ENCODE data around the gene ATF6. TPM values are rescaled to one million over a fixed set of nuclear protein-coding genes. Genes with fewer than 3 reads are reported as not detected.

The ATF6 gene
- total RNA-seq, 1 donor = 28.6 TPM

DNA sequence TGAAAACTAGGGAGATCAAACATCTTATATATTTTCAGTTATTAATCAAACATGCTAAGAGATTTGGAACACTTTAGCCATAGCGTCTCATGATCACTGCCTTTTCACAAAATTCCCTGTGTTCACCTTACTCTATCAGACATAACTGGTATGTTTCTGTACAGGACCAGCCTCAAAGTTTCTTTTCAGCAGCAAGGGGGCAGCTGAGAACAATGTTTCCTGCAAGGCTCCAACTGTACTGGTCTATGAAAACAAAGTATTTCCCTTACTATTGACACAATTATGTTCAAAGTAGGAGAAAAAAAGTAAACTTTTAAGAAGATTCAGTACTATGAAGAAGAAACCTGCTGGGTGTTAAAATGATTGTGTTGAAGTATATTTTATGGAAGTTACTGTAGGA, 98.5 kb downstream of the ATF6 start:
- Histone ChIP-seq H3K4me1 (ENCODE audit: insufficient read depth, low read length) (no peaks in the 10 kb centered on the region), H3K27me3 (ENCODE audit: insufficient read depth, low read length) (no peaks in the 10 kb centered on the region), H3K4me2 (ENCODE audit: insufficient read depth, low read length) (no peak overlapping the region), H3K27ac (ENCODE audit: low read depth, low read length) (no peak overlapping the region), H3K79me2 (ENCODE audit: insufficient read depth, low read length) (no peaks in the 10 kb centered on the region), H3K36me3 (ENCODE audit: insufficient read depth, low read length) (no peaks in the 10 kb centered on the region), H3K9me3 (ENCODE audit: low read depth, low read length) (no peaks in the 10 kb centered on the region), H2AFZ (ENCODE audit: low read length) (no peak overlapping the region), H3K4me3 (ENCODE audit: insufficient read depth, low read length) (no peak overlapping the region), H4K20me1 (ENCODE audit: insufficient read depth, low read length) (no peaks in the 10 kb centered on the region)
- TF ChIP-seq, protein P1, sequence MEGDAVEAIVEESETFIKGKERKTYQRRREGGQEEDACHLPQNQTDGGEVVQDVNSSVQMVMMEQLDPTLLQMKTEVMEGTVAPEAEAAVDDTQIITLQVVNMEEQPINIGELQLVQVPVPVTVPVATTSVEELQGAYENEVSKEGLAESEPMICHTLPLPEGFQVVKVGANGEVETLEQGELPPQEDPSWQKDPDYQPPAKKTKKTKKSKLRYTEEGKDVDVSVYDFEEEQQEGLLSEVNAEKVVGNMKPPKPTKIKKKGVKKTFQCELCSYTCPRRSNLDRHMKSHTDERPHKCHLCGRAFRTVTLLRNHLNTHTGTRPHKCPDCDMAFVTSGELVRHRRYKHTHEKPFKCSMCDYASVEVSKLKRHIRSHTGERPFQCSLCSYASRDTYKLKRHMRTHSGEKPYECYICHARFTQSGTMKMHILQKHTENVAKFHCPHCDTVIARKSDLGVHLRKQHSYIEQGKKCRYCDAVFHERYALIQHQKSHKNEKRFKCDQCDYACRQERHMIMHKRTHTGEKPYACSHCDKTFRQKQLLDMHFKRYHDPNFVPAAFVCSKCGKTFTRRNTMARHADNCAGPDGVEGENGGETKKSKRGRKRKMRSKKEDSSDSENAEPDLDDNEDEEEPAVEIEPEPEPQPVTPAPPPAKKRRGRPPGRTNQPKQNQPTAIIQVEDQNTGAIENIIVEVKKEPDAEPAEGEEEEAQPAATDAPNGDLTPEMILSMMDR (IDR thresholded peaks at IDR 0.05; ENCODE audit: extremely low read depth, low read depth, low read length) = peak; percentile 64
- DNase-seq (ENCODE audit: insufficient read length, low spot score, missing footprints) = no peak

DNA sequence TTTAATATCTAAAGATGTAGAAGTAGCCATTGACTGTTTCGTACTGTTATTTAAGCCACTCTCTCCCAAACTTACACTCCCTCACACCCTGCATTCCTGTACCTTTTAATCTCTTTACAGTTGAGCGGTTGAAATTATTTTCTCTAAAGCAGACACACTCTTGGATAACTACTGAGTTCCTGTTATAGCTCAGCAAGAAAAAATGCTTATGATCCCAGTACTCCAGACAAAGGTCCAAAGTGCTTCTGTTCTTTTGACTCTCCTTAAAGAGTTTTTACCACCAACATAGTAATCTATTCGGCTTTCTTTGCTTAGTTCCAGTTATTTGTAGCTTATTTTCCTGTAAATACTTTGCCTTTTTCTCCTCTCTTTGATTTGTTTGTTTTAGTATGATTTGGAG, 100.1 kb downstream of the ATF6 start:
- Histone ChIP-seq H3K79me2 (ENCODE audit: insufficient read depth, low read length) (no peaks in the 10 kb centered on the region), H3K4me2 (ENCODE audit: insufficient read depth, low read length) (no peak overlapping the region), H2AFZ (ENCODE audit: low read length) (no peak overlapping the region), H3K9me3 (ENCODE audit: low read depth, low read length) (no peaks in the 10 kb centered on the region), H3K36me3 (ENCODE audit: insufficient read depth, low read length) (no peaks in the 10 kb centered on the region), H3K4me3 (ENCODE audit: insufficient read depth, low read length) (no peak overlapping the region), H3K27ac (ENCODE audit: low read depth, low read length) (no peak overlapping the region), H3K27me3 (ENCODE audit: insufficient read depth, low read length) (no peaks in the 10 kb centered on the region), H3K4me1 (ENCODE audit: insufficient read depth, low read length) (no peaks in the 10 kb centered on the region), H4K20me1 (ENCODE audit: insufficient read depth, low read length) (no peaks in the 10 kb centered on the region)
- TF ChIP-seq, protein P1 (IDR thresholded peaks at IDR 0.05; ENCODE audit: extremely low read depth, low read depth, low read length) = no peak
- DNase-seq (ENCODE audit: insufficient read length, low spot score, missing footprints) = no peak

DNA sequence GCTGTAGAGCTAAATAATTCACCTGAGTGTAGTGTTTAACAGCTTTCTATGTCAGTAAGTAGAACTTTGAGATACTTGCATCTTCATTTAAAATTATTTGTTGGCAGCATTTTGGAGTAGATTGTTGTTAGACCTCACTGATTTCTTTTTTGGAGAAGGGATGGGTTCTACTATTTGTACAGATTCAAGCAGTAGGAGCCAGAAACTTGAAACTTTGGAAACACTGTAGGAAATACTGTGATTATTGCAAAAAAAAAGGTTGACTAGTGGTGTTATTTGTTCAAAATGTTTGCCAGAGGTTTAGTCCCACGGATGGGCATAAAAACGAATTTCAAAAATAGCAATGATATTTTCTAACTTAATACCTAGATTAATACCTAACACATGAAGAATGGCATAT, 102.7 kb downstream of the ATF6 start:
- H2AFZ ChIP-seq (ENCODE audit: low read length) = no peak overlapping the region
- no peaks in the 10 kb centered on the region for H4K20me1 ChIP-seq (ENCODE audit: insufficient read depth, low read length)
- DNase-seq (ENCODE audit: insufficient read length, low spot score, missing footprints) = no peak
- no peaks in the 10 kb centered on the region for H3K27me3 ChIP-seq (ENCODE audit: insufficient read depth, low read length)
- no peaks in the 10 kb centered on the region for H3K4me1 ChIP-seq (ENCODE audit: insufficient read depth, low read length)
- no peak overlapping the region for H3K4me3 ChIP-seq (ENCODE audit: insufficient read depth, low read length)
- no peak overlapping the region for H3K4me2 ChIP-seq (ENCODE audit: insufficient read depth, low read length)
- no peaks in the 10 kb centered on the region for H3K79me2 ChIP-seq (ENCODE audit: insufficient read depth, low read length)
- H3K9me3 ChIP-seq (ENCODE audit: low read depth, low read length) = no peaks in the 10 kb centered on the region
- no peak overlapping the region for H3K27ac ChIP-seq (ENCODE audit: low read depth, low read length)
- TF ChIP-seq, protein P1 (IDR thresholded peaks at IDR 0.05; ENCODE audit: extremely low read depth, low read depth, low read length) = no peak
- H3K36me3 ChIP-seq (ENCODE audit: insufficient read depth, low read length) = no peaks in the 10 kb centered on the region

DNA sequence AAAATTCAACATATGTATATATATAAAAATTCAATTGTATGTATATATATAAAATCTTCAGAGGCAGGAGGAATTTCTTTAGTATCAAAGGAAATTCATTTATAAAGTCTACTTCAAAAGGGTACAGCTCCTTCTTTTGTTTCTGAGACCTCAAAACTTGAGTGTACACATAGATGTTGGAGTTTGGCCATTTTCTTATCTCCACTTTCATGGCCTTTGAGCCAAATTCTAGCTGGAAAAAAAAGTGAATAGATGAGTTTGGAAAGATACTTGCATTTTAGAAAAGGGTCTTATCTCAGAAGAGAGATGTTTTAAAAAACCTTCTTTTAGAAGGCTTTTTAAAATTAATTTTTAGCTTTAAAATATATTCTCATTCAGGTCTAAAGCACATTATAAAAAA, 103.2 kb downstream of the ATF6 start:
- Histone ChIP-seq H3K79me2 (ENCODE audit: insufficient read depth, low read length) (no peaks in the 10 kb centered on the region), H3K4me2 (ENCODE audit: insufficient read depth, low read length) (no peak overlapping the region), H3K9me3 (ENCODE audit: low read depth, low read length) (no peaks in the 10 kb centered on the region), H2AFZ (ENCODE audit: low read length) (no peak overlapping the region), H3K27ac (ENCODE audit: low read depth, low read length) (no peak overlapping the region), H3K27me3 (ENCODE audit: insufficient read depth, low read length) (no peaks in the 10 kb centered on the region), H3K4me1 (ENCODE audit: insufficient read depth, low read length) (no peaks in the 10 kb centered on the region), H4K20me1 (ENCODE audit: insufficient read depth, low read length) (no peaks in the 10 kb centered on the region), H3K36me3 (ENCODE audit: insufficient read depth, low read length) (no peaks in the 10 kb centered on the region), H3K4me3 (ENCODE audit: insufficient read depth, low read length) (no peak overlapping the region)
- no peak for DNase-seq (ENCODE audit: insufficient read length, low spot score, missing footprints)
- TF ChIP-seq, protein P1 (IDR thresholded peaks at IDR 0.05; ENCODE audit: extremely low read depth, low read depth, low read length) = no peak
